HCT116 (cell line): ENCODE data around the gene OR6S1. TPM values are rescaled to one million over a fixed set of nuclear protein-coding genes. Genes with fewer than 3 reads are reported as not detected.

Experiments used
- ATAC-seq: fragments of 200-7000 bp; cut with Tn5 transposase; 2 replicates; pipeline ENCODE4 v1.9.1; 2020; ENCODE audit warnings: mild to moderate bottlenecking, moderate library complexity
- BruUV-seq: library from RNA; stranded (reverse); fragments of 400-500 nt; replicated peaks from 2 replicates; lab custom pipeline; 2021; lab: Mats Ljungman, UMichigan
- CTCF ChIA-PET: fragments of 300-600 bp; sonication (Branson Sonifier 250); formaldehyde crosslinking; loops from one replicate; lab custom pipeline; 2021; ENCODE audit warnings: antibody characterized with exemption; lab: Charles Lee
- POLR2A ChIA-PET: fragments of 300-600, 350-600 bp; sonication (Branson Sonifier 250); formaldehyde crosslinking; loops from one replicate; lab custom pipeline; 2021; ENCODE audit warnings: antibody characterized with exemption; lab: Charles Lee
- RAD21 ChIA-PET, 2 experiments: fragments of 300-600 bp; sonication (Branson Sonifier 250); formaldehyde crosslinking; loops; one replicate each; lab custom pipeline; 2023; ENCODE audit warnings: low total read pairs in 2 of 2; ENCODE audit not compliant: uncharacterized antibody in 2 of 2, unreplicated experiment in 2 of 2, low non-redundant PET in 1 of 2; lab: Charles Lee
- DNase-seq: peaks from one replicate; pipeline ENCODE4 v3.0.0-alpha.2; 2010; ENCODE audit warnings: low read depth, low spot score
- H2AFZ ChIP-seq: fragments of 200-600 bp; shearing (Covaris generic), sonication (generic); 2 replicates; pipeline ENCODE4 v1.6.1; 2017; ENCODE audit warnings: low read depth, mixed run types, mixed read lengths, antibody characterized with exemption, low read length; ENCODE audit not compliant: poor library complexity, severe bottlenecking
- H3K27ac ChIP-seq: 2 replicates; pipeline ENCODE4 v1.5.1; 2012; ENCODE audit warnings: low read depth, low read length
- H3K27me3 ChIP-seq: fragments of 200-600 bp; sonication (generic); 2 replicates; pipeline ENCODE4 v1.6.1; 2016; ENCODE audit warnings: mixed run types, low read length, mixed read lengths; ENCODE audit not compliant: insufficient read depth
- H3K36me3 ChIP-seq, 2 experiments: fragments of 200-500 bp in 1 of 2; fragments of 200-600 bp in 1 of 2; sonication (Bioruptor generic) in 1 of 2; sonication (generic) in 1 of 2; 2 replicates each; pipeline versions ENCODE4 v1.5.1 to v1.6.1; 2014 to 2016; ENCODE audit warnings: low read length in 2 of 2, inconsistent platforms in 1 of 2, mixed read lengths in 1 of 2, mixed run types in 1 of 2; ENCODE audit not compliant: insufficient read depth in 2 of 2, control insufficient read depth in 1 of 2
- H3K4me1 ChIP-seq, 2 experiments: fragments of 200-600 bp in 1 of 2; sonication (generic) in 1 of 2; 2 replicates each; pipeline versions ENCODE4 v1.5.1 to v1.6.1; 2012 to 2017; ENCODE audit warnings: low read length in 2 of 2, inconsistent platforms in 1 of 2, mild to moderate bottlenecking in 1 of 2, mixed read lengths in 1 of 2, mixed run types in 1 of 2, moderate library complexity in 1 of 2; ENCODE audit not compliant: insufficient read depth in 2 of 2, control insufficient read depth in 1 of 2
- H3K4me2 ChIP-seq: fragments of 200-600 bp; sonication (generic); 2 replicates; pipeline ENCODE4 v1.6.1; 2017; ENCODE audit warnings: mixed run types, low read length, mixed read lengths
- H3K4me3 ChIP-seq, 2 experiments: fragments of 200-600 bp in 1 of 2; sonication (generic) in 1 of 2; replicated peaks in 1 of 2; 2 replicates each; pipeline ENCODE4 v1.5.1; 2011 to 2016; ENCODE audit warnings: low read length in 2 of 2, control low read depth in 1 of 2, low read depth in 1 of 2, mild to moderate bottlenecking in 1 of 2, mixed read lengths in 1 of 2, mixed run types in 1 of 2
- H3K79me2 ChIP-seq: fragments of 200-600 bp; sonication (generic); 2 replicates; pipeline ENCODE4 v1.6.1; 2017; ENCODE audit warnings: mild to moderate bottlenecking, mixed run types, low read length, moderate library complexity, mixed read lengths; ENCODE audit not compliant: insufficient read depth
- H3K9ac ChIP-seq: fragments of 200-600 bp; sonication (generic); 2 replicates; pipeline ENCODE4 v1.6.1; 2016; ENCODE audit warnings: low read length, mixed read lengths
- H3K9me2 ChIP-seq: fragments of 200-600 bp; sonication (generic), shearing (Covaris generic); 2 replicates; pipeline ENCODE4 v1.6.1; 2017; ENCODE audit warnings: mixed run types, mild to moderate bottlenecking, moderate library complexity; ENCODE audit not compliant: insufficient read depth
- H3K9me3 ChIP-seq, 2 experiments: fragments of 200-500 bp in 1 of 2; fragments of 200-600 bp in 1 of 2; sonication (Bioruptor generic) in 1 of 2; sonication (generic) in 1 of 2; 2 replicates each; pipeline ENCODE4 v1.6.1; 2014 to 2017; ENCODE audit warnings: low read length in 2 of 2, mixed read lengths in 2 of 2, inconsistent platforms in 1 of 2, low read depth in 1 of 2, mild to moderate bottlenecking in 1 of 2, mixed run types in 1 of 2, moderate library complexity in 1 of 2; ENCODE audit not compliant: control insufficient read depth in 1 of 2, insufficient read depth in 1 of 2
- H4K20me1 ChIP-seq: fragments of 200-600 bp; sonication (generic), shearing (Covaris generic); 2 replicates; pipeline ENCODE4 v1.6.1; 2017; ENCODE audit warnings: mixed run types, mild to moderate bottlenecking, moderate library complexity; ENCODE audit not compliant: insufficient read depth
- EZH2phosphoT487 ChIP-seq: fragments of 200-600 bp; IDR thresholded peaks from 2 replicates; pipeline ENCODE4 v1.6.1; 2018; ENCODE audit warnings: antibody characterized with exemption, borderline replicate concordance
- JUND ChIP-seq: IDR thresholded peaks from 2 replicates; pipeline ENCODE4 v1.6.1; 2012
- POLR2AphosphoS5 ChIP-seq: IDR thresholded peaks from 2 replicates; pipeline ENCODE4 v1.6.1; 2011; ENCODE audit warnings: mild to moderate bottlenecking, low read depth, low read length, moderate library complexity
- RAD21 ChIP-seq: IDR thresholded peaks from 2 replicates; pipeline ENCODE4 v1.6.1; 2012; ENCODE audit warnings: low read depth, mild to moderate bottlenecking
- ZFX ChIP-seq: fragments of 450-650 bp; IDR thresholded peaks from 2 replicates; pipeline ENCODE4 v1.6.1; 2017
- intact Hi-C: fragments of 100-400 bp; cut with micrococcal nuclease; formaldehyde crosslinking; loops from 2 replicates; pipeline ENCODE4 v1.10.0; 2022
- total RNA-seq: library from RNA; stranded (reverse); gene quantifications from one replicate; pipeline ENCODE4 v1.2.1, GENCODE V29; 2021; ENCODE audit not compliant: unreplicated experiment
- TF ChIP-seq, protein P1 (sequence below): IDR thresholded peaks from 2 replicates; pipeline ENCODE4 v1.6.1; 2011; ENCODE audit warnings: mild to moderate bottlenecking, low read length, moderate library complexity; ENCODE audit not compliant: insufficient replicate concordance; ENCODE audit errors: extremely low read depth

OR6S1 gene
- total RNA-seq, 1 experiment from 2014 or later, result not detected

DNA sequence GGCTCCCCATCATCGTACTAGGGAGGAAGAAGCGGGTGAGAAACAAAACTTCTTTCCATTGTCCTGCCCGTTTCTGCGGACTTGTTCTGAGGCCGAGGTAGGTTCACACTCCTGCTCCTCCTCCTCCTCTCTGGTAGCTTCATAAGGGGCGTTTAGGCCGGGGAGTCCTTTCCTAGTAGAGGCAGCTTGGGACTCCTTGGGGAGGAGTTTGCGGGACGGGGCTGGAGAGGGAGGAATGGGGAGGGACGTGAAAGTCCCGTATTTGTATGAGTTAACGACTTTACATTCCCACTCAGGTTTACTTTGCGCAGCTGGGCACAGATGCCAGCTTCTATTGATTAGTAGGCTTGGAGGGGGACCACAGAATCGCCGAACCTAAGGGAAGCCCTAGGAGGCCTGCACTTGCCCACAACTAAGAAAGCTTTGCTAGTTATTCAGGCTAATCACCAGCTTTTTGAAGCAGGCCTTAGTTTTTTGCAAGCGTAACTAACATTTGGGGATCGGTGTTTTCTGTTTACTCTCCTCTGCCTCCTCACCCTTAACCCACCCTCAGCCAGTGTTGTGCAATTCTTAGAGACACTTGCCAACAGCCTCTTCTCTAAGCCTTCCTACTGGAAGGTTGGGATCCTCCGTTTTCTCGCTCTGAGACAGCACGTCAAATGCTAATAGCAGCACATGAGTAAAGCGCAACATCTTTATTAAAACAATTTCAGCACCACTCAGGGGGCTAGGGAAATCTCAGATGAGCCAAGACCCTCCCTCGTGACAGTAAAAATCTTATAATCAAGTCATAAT, 43.4 kb upstream of the OR6S1 start:
- H3K4me1 ChIP-seq, result peaks cover 24 to 59% of the 10 kb centered on the region in 2 experiments
- H3K9me3 ChIP-seq, result no peaks in the 10 kb centered on the region
- peak overlapping the region; percentile 97 for H3K27ac ChIP-seq
- no peaks in the 10 kb centered on the region for H3K27me3 ChIP-seq
- TSS peak; percentile 50 for BruUV-seq
- ATAC-seq, result peak; percentile 14
- peak; percentile 42 for DNase-seq
- H3K79me2 ChIP-seq, result no peaks in the 10 kb centered on the region
- no peaks in the 10 kb centered on the region for H4K20me1 ChIP-seq
- peak overlapping the region; percentile 96 for H3K4me2 ChIP-seq
- peak overlapping the region; percentile 74 for H3K9ac ChIP-seq
- RAD21 ChIA-PET, result no interaction called here
- H3K36me3 ChIP-seq, result no peaks in the 10 kb centered on the region
- no peak for TF ChIP-seq JUND
- no peak; the same call in 1 of the 2 replicates for TF ChIP-seq POLR2AphosphoS5
- TF ChIP-seq, protein P1, sequence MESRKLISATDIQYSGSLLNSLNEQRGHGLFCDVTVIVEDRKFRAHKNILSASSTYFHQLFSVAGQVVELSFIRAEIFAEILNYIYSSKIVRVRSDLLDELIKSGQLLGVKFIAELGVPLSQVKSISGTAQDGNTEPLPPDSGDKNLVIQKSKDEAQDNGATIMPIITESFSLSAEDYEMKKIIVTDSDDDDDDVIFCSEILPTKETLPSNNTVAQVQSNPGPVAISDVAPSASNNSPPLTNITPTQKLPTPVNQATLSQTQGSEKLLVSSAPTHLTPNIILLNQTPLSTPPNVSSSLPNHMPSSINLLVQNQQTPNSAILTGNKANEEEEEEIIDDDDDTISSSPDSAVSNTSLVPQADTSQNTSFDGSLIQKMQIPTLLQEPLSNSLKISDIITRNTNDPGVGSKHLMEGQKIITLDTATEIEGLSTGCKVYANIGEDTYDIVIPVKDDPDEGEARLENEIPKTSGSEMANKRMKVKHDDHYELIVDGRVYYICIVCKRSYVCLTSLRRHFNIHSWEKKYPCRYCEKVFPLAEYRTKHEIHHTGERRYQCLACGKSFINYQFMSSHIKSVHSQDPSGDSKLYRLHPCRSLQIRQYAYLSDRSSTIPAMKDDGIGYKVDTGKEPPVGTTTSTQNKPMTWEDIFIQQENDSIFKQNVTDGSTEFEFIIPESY, result no peak
- no peak for TF ChIP-seq RAD21
- TF ChIP-seq ZFX, result 0 out of 2 replicates have a peak, but pooled peaks have one; percentile 21
- no peak for TF ChIP-seq EZH2phosphoT487
- peak overlapping the region; percentile 80 for H2AFZ ChIP-seq
- POLR2A ChIA-PET, result interaction anchor here (0.7 to 6.1 kb wide), 8 partner anchors 12 to 342 kb away, joined by 3 to 47 read pairs (median 3); partner anchors contain the start of gene PARP2
- no peaks in the 10 kb centered on the region for H3K9me2 ChIP-seq
- peak overlapping the region; percentile 65 to 72 for H3K4me3 ChIP-seq
- intact Hi-C loops, result loop anchor here (5.0 kb wide), 2 partner anchors 218 to 302 kb away; partner anchors contain the start of genes METTL17 and PNP
- CTCF ChIA-PET, result interaction anchor here (1.0 to 6.1 kb wide), 6 partner anchors 22 to 152 kb away, joined by 4 to 59 read pairs (median 8); no protein-coding TSS in a partner anchor
